ENCODE measurements around the gene PCK1.

DNA sequence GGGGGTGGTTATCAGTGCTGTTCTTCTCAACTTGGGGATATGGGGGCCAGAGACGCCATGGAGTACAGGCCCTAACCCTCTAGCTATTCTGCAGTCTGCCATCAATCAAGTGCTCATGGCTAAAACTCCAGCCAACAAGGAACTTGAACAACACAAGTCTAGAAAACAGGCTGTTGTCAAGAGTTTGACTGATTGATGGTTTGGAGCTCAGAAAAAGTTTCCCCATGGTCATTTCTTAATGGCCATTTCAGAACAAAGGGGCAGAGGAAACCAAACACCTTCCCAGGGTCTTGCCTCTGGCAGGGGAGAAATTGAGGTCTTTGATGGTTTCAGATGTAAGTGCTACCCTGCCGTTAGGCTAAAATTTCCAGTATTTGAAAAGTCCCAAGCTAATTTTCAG is 15.1 kb downstream of the PCK1 start:
- TF ChIP-seq YY1 (IDR thresholded peaks at IDR 0.05; ENCODE audit: insufficient read depth, insufficient read length), result no peak
- TF ChIP-seq ZNF274 (IDR thresholded peaks at IDR 0.05; ENCODE audit: low read depth, low read length), result no peak
- no peak for TF ChIP-seq SUZ12 (IDR thresholded peaks at IDR 0.05; ENCODE audit: extremely low read depth, insufficient read depth, insufficient read length)
